HG03565 (cell line): ENCODE results near the gene EHD4.

ENCODE experiments used
- ATAC-seq: cut with Tn5 transposase; IDR thresholded peaks from one replicate; pipeline ENCODE4 v1.9.1; 2021; ENCODE audit warnings: mild to moderate bottlenecking, moderate library complexity; ENCODE audit not compliant: unreplicated experiment

Gene EHD4

GRCh38 chr15:41866263-41866703 is 106.1 kb downstream of the EHD4 start:
- no peak for ATAC-seq

GRCh38 chr15:41865490-41866055 is 106.8 kb downstream of the EHD4 start:
- ATAC-seq: no peak

DNA sequence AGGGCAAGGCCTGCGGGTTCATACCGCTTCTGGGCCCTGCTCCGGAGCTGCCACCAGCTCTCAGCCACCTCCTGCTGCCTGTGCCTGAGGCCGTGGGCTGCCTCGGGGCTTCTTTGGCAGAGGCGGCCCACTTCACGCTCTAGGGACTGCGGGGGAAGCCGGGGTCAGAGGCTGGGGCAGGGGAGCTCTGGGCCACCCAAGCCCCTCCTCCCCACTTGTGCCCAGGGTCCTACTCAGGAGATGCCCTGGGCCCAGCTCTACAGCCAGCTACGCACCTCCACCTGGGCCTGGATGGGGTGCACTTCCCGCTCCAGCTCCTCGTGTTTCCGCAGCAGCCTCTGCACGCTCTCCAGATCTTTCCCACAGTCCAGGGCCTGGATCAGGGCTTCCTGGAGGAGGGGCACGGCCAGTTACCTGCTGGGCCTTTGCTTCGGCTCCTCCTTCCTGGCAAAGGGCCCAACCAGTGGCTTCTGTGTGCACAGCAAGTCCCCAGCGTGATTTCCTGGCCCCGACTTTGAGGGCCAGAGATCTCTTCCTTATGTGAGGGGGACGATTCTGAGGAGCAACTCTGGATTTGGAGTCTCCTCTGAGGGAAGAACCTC is 109.7 kb downstream of the EHD4 start:
- no peak for ATAC-seq

GRCh38 chr15:41861736-41862356 is 110.5 kb downstream of the EHD4 start:
- no peak for ATAC-seq

GRCh38 chr15:41860049-41860828 is 112.1 kb downstream of the EHD4 start:
- no peak for ATAC-seq

DNA sequence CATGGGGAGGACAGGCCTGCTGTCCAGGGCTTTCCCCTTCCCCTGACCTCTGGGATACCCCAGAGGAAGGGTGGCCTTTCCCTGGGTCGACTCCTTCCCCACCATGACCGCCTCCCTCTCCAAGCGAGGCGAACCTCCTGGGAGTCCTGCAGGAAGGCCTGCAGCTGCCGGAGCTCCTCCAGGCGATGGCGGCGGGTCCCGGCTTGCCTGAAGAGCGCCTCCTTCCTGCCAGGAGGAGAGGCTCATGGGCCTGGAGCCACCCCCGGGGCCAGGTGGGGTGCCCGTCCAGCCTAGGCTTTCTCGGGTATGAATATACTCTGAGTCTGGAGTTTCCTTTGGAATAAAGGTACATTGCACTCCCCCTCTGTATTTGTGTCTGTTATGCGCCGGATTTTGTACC is 113.6 kb downstream of the EHD4 start:
- no peak for ATAC-seq

- ATAC-seq: no peak
Measured at GRCh38 chr15:41857316-41857715, 115.0 kb downstream of the EHD4 start.

DNA sequence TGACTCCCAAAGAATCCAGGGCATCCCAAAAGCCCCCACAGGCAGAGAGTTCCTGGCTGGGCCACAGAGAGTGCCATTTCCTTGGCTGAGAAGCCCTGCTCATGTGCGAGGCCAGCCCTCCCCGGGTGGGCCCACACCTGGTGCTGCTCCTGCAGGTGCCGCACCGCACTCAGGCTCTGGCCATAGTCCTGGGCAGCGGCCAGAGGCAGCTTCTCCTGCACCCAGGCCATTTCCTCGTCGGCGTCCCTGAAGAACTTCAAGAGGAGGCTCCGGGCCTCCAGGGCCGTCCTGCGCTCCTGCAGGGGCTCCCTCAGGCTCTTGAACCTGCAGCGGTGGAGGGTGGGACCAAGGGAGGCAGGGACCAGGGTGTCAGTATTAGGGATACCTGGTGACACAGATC is 115.6 kb downstream of the EHD4 start:
- ATAC-seq: no peak

GRCh38 chr15:41856262-41856661 is 116.1 kb downstream of the EHD4 start:
- no peak for ATAC-seq

- ATAC-seq: no peak
Measured at GRCh38 chr15:41855261-41855961, 116.9 kb downstream of the EHD4 start.

DNA sequence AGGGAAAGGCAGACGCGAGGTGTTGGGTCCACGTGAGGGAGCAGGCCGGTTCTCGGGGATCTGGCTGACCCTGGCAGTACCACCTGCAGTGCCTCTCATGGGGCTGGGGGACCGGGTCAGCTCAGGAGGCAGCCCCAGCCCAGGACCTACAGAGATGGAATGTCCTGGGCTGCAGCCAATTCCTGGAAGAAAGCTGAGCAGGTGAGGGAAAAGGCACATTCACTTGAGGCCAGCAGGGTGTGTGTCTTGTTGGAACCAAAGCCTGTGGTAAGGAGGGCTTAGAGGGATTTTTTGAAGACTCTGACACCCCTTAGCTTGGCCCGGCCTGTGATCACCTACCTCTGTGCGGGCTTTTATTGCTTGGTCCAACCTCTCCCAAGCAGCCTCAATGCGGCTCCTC is 117.9 kb downstream of the EHD4 start:
- no peak for ATAC-seq

GRCh38 chr15:41853831-41854230 is 118.5 kb downstream of the EHD4 start:
- no peak for ATAC-seq

DNA sequence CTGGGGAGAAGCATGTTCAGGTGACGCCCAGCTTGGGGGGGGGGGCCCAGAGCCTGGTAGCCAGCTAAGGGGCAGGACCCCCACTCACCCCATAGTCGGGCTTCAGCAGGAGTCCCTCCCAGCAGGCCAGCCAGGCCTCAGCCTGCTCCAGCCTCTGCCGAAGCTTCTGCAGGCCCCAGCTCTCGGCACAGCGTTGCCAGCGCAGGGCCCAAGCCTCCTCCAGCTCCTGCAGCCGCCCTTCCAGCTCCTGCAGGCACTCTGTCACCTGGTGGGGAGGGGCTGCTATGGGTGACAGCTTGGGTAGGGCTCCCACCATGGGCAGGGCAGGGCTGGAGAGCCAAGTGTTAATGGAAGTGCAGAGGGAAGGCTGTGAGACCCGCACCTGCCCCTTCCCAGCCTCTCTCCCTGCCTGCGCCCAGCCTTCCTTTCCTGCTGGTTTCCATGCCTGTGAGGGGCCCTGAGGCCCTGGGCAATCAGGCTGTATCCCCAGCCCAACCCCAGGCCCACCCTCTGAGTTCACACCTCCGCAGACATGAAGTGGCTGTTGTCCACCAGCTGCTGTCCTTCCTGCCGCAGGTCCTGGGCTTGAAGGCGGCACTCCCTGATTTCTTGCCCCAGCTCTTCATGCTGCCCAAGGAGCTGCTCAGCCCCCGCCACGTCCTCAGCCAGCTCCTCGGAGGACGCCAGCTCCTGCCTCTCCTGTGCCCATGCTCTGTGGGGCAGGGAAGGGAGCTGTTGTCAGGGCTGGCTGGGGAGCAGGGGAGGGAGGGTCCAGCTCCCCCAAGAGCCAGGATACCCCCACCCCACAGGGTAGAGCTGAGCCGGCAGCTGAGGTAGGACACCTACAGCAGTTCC is 119.4 kb downstream of the EHD4 start:
- ATAC-seq: no peak

DNA sequence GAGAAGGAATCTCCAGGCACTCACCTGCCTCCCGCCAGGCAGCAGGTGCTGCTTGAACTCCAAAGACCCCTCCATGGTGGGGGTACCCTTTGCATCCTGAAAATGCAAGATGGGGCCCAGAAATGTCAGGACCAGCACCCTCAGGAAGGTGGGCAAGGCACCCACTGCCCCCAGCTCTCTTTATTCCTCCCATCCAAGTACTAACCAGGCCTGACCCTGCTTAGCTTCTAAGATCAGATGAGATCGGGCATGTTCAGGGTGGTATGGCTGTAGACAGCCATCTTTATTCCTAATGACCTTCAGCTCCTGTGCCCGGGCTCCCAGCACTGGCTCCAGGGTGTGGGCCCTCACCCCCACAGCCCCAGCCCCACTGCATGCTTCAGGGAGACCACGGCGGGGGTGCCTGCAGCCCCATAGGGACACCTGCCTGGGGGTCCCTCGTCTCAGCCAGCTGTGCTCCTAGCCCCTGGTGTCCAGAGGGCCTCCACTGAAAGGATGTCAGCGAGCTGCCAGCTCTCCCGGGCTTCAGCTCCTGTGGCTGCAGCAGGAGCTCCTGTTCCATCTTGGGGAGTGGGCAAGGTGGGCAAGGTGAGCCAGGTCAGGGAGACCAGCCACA is 120.5 kb downstream of the EHD4 start:
- ATAC-seq: no peak

- no peak for ATAC-seq
Measured at GRCh38 chr15:41851167-41851523, 121.2 kb downstream of the EHD4 start.

- ATAC-seq: no peak
Measured at GRCh38 chr15:41850482-41851166, 121.7 kb downstream of the EHD4 start.

- ATAC-seq: no peak
Measured at GRCh38 chr15:41849861-41850260, 122.5 kb downstream of the EHD4 start.

GRCh38 chr15:41849204-41849603 is 123.2 kb downstream of the EHD4 start:
- no peak for ATAC-seq

DNA sequence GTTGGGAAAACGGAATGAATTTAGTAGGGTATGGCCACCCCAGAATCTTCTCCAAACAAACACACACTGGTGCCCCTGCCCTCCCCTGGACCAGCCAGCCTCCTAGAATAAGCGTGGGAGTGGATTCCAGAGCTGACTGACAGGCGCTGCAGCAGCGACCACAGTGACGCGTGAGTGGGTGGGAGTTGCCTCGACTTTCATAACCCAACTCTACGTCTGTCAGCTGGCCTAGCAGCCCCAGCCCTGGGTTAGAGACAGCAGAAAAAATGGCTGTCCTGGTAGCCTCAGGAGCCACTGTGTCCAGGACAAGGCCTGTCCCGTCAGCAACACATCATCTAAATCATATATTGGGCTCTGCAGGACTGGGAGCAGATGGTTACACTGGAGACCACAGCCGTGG is 123.7 kb downstream of the EHD4 start:
- ATAC-seq: no peak
